Erythroblast (primary cell): ENCODE data around the gene NPW.

Experiments
- GATA1 ChIP-seq: IDR thresholded peaks from 2 replicates; pipeline ENCODE4 v1.6.1; 2011; ENCODE audit warnings: low read depth, mild to moderate bottlenecking, control low read depth, low read length, moderate library complexity
- POLR2A ChIP-seq: IDR thresholded peaks from 2 replicates; pipeline ENCODE4 v1.6.1; 2011; ENCODE audit warnings: mild to moderate bottlenecking, low read length

DNA sequence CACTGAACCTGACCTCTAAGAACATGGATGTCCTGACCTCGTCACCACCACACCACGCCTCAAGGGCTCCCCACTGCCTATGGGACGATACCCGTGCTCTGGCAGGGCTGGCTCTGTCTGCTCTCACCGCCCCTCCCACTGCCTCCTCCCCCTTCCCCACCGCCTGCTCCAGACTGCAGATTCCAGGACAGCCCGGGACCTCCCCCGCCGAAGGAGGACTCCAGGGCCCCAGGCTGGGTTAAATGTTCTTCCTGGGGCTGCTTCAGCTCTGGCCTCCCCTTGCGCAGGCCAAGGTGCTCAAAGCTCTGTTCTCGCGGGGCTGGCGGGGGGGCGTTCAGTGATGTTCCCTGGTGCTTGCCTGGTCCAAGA is 3.1 kb downstream of the NPW start:
- TF ChIP-seq POLR2A (no peak), GATA1 (no peak)
